HG02970 (cell line): ENCODE results near the gene MYO5B.
"Not testable (repeated sequence)": the region's sequence is repeated elsewhere in the genome, so short reads cannot be mapped to it uniquely, and the experiment has no call there.

Experiments used
- ATAC-seq: cut with Tn5 transposase; IDR thresholded peaks from one replicate; pipeline ENCODE4 v1.9.1; 2021; ENCODE audit warnings: mild to moderate bottlenecking, moderate library complexity, moderate number of reproducible peaks; ENCODE audit not compliant: unreplicated experiment, low FRiP score

The MYO5B gene

GRCh38 chr18:49899657-49900330, 295.2 kb downstream of the MYO5B start:
- ATAC-seq: no peak

- ATAC-seq: no peak
These were observed 296.5 kb downstream of the MYO5B start for GRCh38 chr18:49898421-49898820.

- no peak for ATAC-seq
These were observed 300.3 kb downstream of the MYO5B start for GRCh38 chr18:49894517-49895226.

- ATAC-seq: no peak
These were observed 301.9 kb downstream of the MYO5B start for GRCh38 chr18:49893036-49893435.

GRCh38 chr18:49892148-49892924, 302.6 kb downstream of the MYO5B start:
- ATAC-seq: no peak

GRCh38 chr18:49890041-49890440, 304.9 kb downstream of the MYO5B start:
- no peak for ATAC-seq

- not testable (repeated sequence) for ATAC-seq
These were observed 305.4 kb downstream of the MYO5B start for GRCh38 chr18:49889552-49889951.

GRCh38 chr18:49886891-49887764, 307.8 kb downstream of the MYO5B start:
- no peak for ATAC-seq

- no peak for ATAC-seq
These were observed 310.0 kb downstream of the MYO5B start for GRCh38 chr18:49884959-49885358.

GRCh38 chr18:49884465-49884864, 310.5 kb downstream of the MYO5B start:
- no peak for ATAC-seq

- ATAC-seq: no peak
These were observed 314.3 kb downstream of the MYO5B start for GRCh38 chr18:49880661-49881060.

GRCh38 chr18:49879271-49879580, 315.7 kb downstream of the MYO5B start:
- ATAC-seq: no peak

- ATAC-seq: no peak
These were observed 316.2 kb downstream of the MYO5B start for GRCh38 chr18:49878567-49879270.

- ATAC-seq: no peak
These were observed 316.9 kb downstream of the MYO5B start for GRCh38 chr18:49878015-49878414.

- ATAC-seq: no peak
These were observed 318.4 kb downstream of the MYO5B start for GRCh38 chr18:49876536-49876935.

GRCh38 chr18:49875783-49876182, 319.2 kb downstream of the MYO5B start:
- no peak for ATAC-seq

GRCh38 chr18:49875155-49875554, 319.8 kb downstream of the MYO5B start:
- ATAC-seq: no peak

GRCh38 chr18:49874238-49874637, 320.7 kb downstream of the MYO5B start:
- no peak for ATAC-seq

GRCh38 chr18:49869354-49869753, 325.6 kb downstream of the MYO5B start:
- no peak for ATAC-seq

- ATAC-seq: no peak
These were observed 328.3 kb downstream of the MYO5B start for GRCh38 chr18:49866680-49867079.
